PC-9 (cell line): Measurements from ENCODE around the gene INMT. TPM values are rescaled to one million over a fixed set of nuclear protein-coding genes. Genes with fewer than 3 reads are reported as not detected.

Experiments
- BruUV-seq: library from RNA; stranded (reverse); fragments of 400-500 nt; replicated peaks from 2 replicates; lab custom pipeline; 2021; lab: Mats Ljungman, UMichigan
- CTCF ChIA-PET: fragments of 300-600 bp; sonication (Branson Sonifier 250); formaldehyde crosslinking; loops from one replicate; lab custom pipeline; 2022; ENCODE audit warnings: antibody characterized with exemption; lab: Charles Lee
- POLR2A ChIA-PET: fragments of 300-600 bp; sonication (Branson Sonifier 250); formaldehyde crosslinking; loops from one replicate; lab custom pipeline; 2022; ENCODE audit warnings: antibody characterized with exemption; ENCODE audit not compliant: unreplicated experiment; lab: Charles Lee
- DNase-seq, 2 experiments: peaks; one replicate each; pipeline versions ENCODE4 v3.0.0 to v3.0.0-alpha.2; 2015 to 2022; ENCODE audit warnings: mixed read lengths in 1 of 2
- H2AFZ ChIP-seq: fragments of 200-600 bp; sonication (generic); 2 replicates; pipeline ENCODE4 v1.8.1; 2017; ENCODE audit warnings: antibody characterized with exemption
- H3F3A ChIP-seq: fragments of 200-600 bp; sonication (generic); 2 replicates; pipeline ENCODE4 v1.8.1; 2017; ENCODE audit warnings: antibody characterized with exemption, mild to moderate bottlenecking, low read depth; ENCODE audit not compliant: insufficient read depth
- H3K27ac ChIP-seq: fragments of 200-600 bp; sonication (generic); 2 replicates; pipeline ENCODE4 v1.6.1; 2016; ENCODE audit warnings: mixed run types
- H3K27me3 ChIP-seq: fragments of 200-600 bp; sonication (generic); 2 replicates; pipeline ENCODE4 v1.6.1; 2016; ENCODE audit warnings: low read depth, mixed run types; ENCODE audit not compliant: insufficient read depth
- H3K36me3 ChIP-seq: fragments of 200-600 bp; sonication (generic); 2 replicates; pipeline ENCODE4 v1.6.1; 2016; ENCODE audit warnings: low read depth, mixed run types
- H3K4me1 ChIP-seq: fragments of 200-600 bp; sonication (generic); replicated peaks from 2 replicates; pipeline ENCODE4 v1.6.1; 2016; ENCODE audit warnings: mixed run types; ENCODE audit not compliant: insufficient read depth
- H3K4me2 ChIP-seq: fragments of 200-600 bp; sonication (generic); 2 replicates; pipeline ENCODE4 v1.6.1; 2017; ENCODE audit warnings: mixed run types
- H3K4me3 ChIP-seq: fragments of 200-600 bp; sonication (generic); 2 replicates; pipeline ENCODE4 v1.6.1; 2016; ENCODE audit warnings: mixed run types
- H3K79me2 ChIP-seq: fragments of 200-600 bp; sonication (generic); 2 replicates; pipeline ENCODE4 v1.6.1; 2017; ENCODE audit warnings: low read depth, mixed run types
- H3K9me2 ChIP-seq: fragments of 200-600 bp; sonication (generic); 2 replicates; pipeline ENCODE4 v1.8.1; 2017; ENCODE audit warnings: mild to moderate bottlenecking; ENCODE audit not compliant: insufficient read depth
- H3K9me3 ChIP-seq: fragments of 200-600 bp; sonication (generic); 2 replicates; pipeline ENCODE4 v1.8.1; 2016; ENCODE audit warnings: low read depth; ENCODE audit not compliant: insufficient read depth
- H4K20me1 ChIP-seq: fragments of 200-600 bp; sonication (generic); 2 replicates; pipeline ENCODE4 v1.8.1; 2017; ENCODE audit not compliant: insufficient read depth
- EZH2 ChIP-seq: fragments of 200-600 bp; sonication (generic); IDR thresholded peaks from 2 replicates; pipeline ENCODE4 v1.8.0; 2017; ENCODE audit warnings: antibody characterized with exemption, low read depth
- intact Hi-C: fragments of 100-400 bp; cut with micrococcal nuclease; formaldehyde crosslinking; loops from one replicate; pipeline ENCODE4 v1.10.0; 2022; ENCODE audit not compliant: unreplicated experiment
- total RNA-seq: library from RNA; stranded (reverse); gene quantifications from 2 replicates; pipeline ENCODE4 v1.2.3, GENCODE V29; 2021
- TF ChIP-seq, protein P1 (sequence below): fragments of 200-600 bp; sonication (generic); conservative IDR thresholded peaks from 2 replicates; pipeline ENCODE4 v1.6.1; 2017; ENCODE audit warnings: mixed run types, antibody characterized with exemption, mild to moderate bottlenecking, moderate library complexity

The INMT gene
- total RNA-seq, 1 experiment from 2014 or later: not detected

DNA sequence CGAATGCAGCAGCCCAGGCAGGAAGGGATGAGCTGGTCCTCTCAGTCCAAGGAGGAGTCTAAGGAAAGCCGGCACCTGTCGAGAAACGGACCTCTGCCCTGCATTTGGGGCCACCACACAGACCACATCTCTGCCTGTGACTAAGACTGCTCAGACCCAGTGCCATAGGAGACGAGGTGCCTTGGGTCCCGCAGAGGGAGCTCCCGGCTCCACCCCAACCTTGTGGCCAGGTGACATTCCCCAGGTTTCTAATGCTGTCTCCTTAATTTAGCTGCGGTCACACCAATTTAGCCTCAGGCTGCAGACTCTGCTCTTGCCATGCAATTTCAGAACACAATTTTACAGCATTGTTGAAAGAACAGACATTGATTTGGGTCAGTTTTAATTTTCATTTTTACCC, 46.9 kb upstream of the INMT start:
- Histone ChIP-seq H3K36me3 (no peaks in the 10 kb centered on the region), H3K9me3 (no peaks in the 10 kb centered on the region), H3K4me3 (peak overlapping the region; percentile 20; the same call in 1 of the 2 replicates), H3K27ac (peak overlapping the region; percentile 49), H3K9me2 (no peaks in the 10 kb centered on the region), H3K4me2 (peak overlapping the region; percentile 72), H3F3A (peaks cover 19% of the 10 kb centered on the region), H3K4me1 (peaks cover 21% of the 10 kb centered on the region), H3K79me2 (no peaks in the 10 kb centered on the region), H2AFZ (peak overlapping the region; percentile 24), H4K20me1 (no peaks in the 10 kb centered on the region), H3K27me3 (peaks cover 32% of the 10 kb centered on the region)
- TF ChIP-seq EZH2: no peak
- TF ChIP-seq, protein P1, sequence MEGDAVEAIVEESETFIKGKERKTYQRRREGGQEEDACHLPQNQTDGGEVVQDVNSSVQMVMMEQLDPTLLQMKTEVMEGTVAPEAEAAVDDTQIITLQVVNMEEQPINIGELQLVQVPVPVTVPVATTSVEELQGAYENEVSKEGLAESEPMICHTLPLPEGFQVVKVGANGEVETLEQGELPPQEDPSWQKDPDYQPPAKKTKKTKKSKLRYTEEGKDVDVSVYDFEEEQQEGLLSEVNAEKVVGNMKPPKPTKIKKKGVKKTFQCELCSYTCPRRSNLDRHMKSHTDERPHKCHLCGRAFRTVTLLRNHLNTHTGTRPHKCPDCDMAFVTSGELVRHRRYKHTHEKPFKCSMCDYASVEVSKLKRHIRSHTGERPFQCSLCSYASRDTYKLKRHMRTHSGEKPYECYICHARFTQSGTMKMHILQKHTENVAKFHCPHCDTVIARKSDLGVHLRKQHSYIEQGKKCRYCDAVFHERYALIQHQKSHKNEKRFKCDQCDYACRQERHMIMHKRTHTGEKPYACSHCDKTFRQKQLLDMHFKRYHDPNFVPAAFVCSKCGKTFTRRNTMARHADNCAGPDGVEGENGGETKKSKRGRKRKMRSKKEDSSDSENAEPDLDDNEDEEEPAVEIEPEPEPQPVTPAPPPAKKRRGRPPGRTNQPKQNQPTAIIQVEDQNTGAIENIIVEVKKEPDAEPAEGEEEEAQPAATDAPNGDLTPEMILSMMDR: peak; percentile 47; the same call in 1 of the 2 replicates
- peak; percentile 80 to 94 for DNase-seq
- BruUV-seq: no TSS peak
- intact Hi-C loops: no loop called here
- POLR2A ChIA-PET: interaction anchor here (0.5 to 0.7 kb wide), 2 partner anchors 75 to 203 kb away, joined by 3 read pairs; no protein-coding TSS in a partner anchor
- CTCF ChIA-PET: interaction anchor here (0.8 to 2.2 kb wide), 2 partner anchors 35 to 430 kb away, joined by 4 to 6 read pairs; no protein-coding TSS in a partner anchor

DNA sequence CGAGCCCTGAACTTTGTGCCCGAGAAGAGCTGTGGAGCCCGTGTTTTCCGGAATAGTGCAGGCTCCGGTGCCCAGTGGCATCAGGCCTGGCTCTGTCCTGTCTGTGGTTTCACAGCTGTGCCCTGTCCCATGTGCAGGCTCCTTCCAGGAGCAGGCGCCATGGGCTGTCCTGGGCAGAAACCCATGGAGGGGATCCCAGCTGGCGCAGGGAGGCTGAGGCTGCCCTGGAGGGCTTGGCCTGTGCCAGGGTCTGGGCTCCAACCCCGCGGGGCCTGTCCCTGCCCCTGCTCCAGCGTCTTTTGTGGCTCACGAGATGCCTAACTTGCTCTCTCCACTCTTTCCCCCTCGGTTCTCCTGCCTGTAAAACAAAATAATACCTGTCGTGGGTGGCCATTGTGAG, 46.3 kb upstream of the INMT start:
- Histone ChIP-seq H3K4me3 (peak overlapping the region; percentile 20; the same call in 1 of the 2 replicates), H3K4me1 (peaks cover 21% of the 10 kb centered on the region), H2AFZ (peak overlapping the region; percentile 24), H3K9me3 (no peaks in the 10 kb centered on the region), H3K36me3 (no peaks in the 10 kb centered on the region), H3K27me3 (peaks cover 26% of the 10 kb centered on the region; the same call in 1 of the 2 replicates), H3K9me2 (no peaks in the 10 kb centered on the region), H3K4me2 (peak overlapping the region; percentile 72), H3K27ac (peak overlapping the region; percentile 49), H3F3A (peaks cover 19% of the 10 kb centered on the region), H3K79me2 (no peaks in the 10 kb centered on the region), H4K20me1 (no peaks in the 10 kb centered on the region)
- no peak for TF ChIP-seq EZH2
- TF ChIP-seq, protein P1: no peak
- DNase-seq: peak in 1 of 2 experiments; percentile 26
- no TSS peak for BruUV-seq
- ChIA-PET CTCF (interaction anchor here (2.2 kb wide), 1 partner anchor 34 kb away, joined by 6 read pairs; no protein-coding TSS in a partner anchor), POLR2A (interaction anchor here (0.5 to 0.7 kb wide), 2 partner anchors 76 to 91 kb away, joined by 3 to 5 read pairs; no protein-coding TSS in a partner anchor)
- intact Hi-C loops: no loop called here

DNA sequence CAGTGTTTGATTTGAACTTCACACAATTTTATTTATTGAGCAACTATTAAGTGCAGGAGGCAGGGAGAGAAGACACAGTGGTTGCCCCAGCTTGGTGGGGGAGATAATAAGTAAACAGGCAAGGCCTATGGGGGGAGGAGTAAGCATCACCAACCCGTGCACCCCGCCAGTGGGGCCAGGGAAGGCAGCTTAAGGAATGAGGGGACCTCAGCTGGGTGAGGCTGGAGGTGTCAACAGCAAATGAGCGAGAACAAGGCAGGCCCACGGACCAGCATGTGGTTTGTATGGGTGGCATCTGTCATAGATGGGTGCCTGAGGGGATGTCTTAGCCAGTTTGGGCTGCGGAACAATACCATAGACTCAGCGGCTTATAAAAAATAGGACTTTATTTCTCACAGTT, 45.6 kb upstream of the INMT start:
- no peaks in the 10 kb centered on the region for H3K36me3 ChIP-seq
- intact Hi-C loops: no loop called here
- H3K4me1 ChIP-seq: peaks cover 21% of the 10 kb centered on the region
- H3K79me2 ChIP-seq: no peaks in the 10 kb centered on the region
- CTCF ChIA-PET: no interaction called here
- H3K27ac ChIP-seq: no peak overlapping the region
- no peak overlapping the region for H2AFZ ChIP-seq
- no peaks in the 10 kb centered on the region for H3K9me3 ChIP-seq
- no peak for DNase-seq
- no TSS peak for BruUV-seq
- POLR2A ChIA-PET: no interaction called here
- peak overlapping the region; percentile 72; the same call in 1 of the 2 replicates for H3K4me2 ChIP-seq
- peaks cover 19% of the 10 kb centered on the region; the same call in 1 of the 2 replicates for H3K27me3 ChIP-seq
- no peaks in the 10 kb centered on the region for H4K20me1 ChIP-seq
- H3F3A ChIP-seq: peaks cover 19% of the 10 kb centered on the region
- H3K4me3 ChIP-seq: no peak overlapping the region
- no peak for TF ChIP-seq EZH2
- TF ChIP-seq, protein P1: no peak
- H3K9me2 ChIP-seq: no peaks in the 10 kb centered on the region
